GM23248 (cell line): Measurements from ENCODE around the gene AGAP2. TPM values are rescaled to one million over a fixed set of nuclear protein-coding genes. Genes with fewer than 3 reads are reported as not detected.

Source experiments
- DNase-seq: peaks from one replicate; pipeline ENCODE4 v3.0.0-alpha.2; 2015
- H2AFZ ChIP-seq: fragments of 200-600 bp; sonication (generic); 2 replicates; pipeline ENCODE4 v1.6.1; 2016; ENCODE audit warnings: antibody characterized with exemption
- H3F3A ChIP-seq: fragments of 200-600 bp; sonication (generic); 2 replicates; pipeline ENCODE4 v1.6.1; 2016; ENCODE audit warnings: mild to moderate bottlenecking, antibody characterized with exemption, mixed run types; ENCODE audit not compliant: insufficient read depth
- H3K27ac ChIP-seq: fragments of 200-600 bp; sonication (generic); 2 replicates; pipeline ENCODE4 v1.5.1; 2016; ENCODE audit warnings: mild to moderate bottlenecking
- H3K27me3 ChIP-seq: fragments of 200-600 bp; sonication (generic); replicated peaks from 2 replicates; pipeline ENCODE4 v1.6.1; 2016; ENCODE audit warnings: mild to moderate bottlenecking; ENCODE audit not compliant: insufficient read depth
- H3K36me3 ChIP-seq: fragments of 200-600 bp; sonication (generic); 2 replicates; pipeline ENCODE4 v1.6.1; 2016; ENCODE audit warnings: low read depth, mild to moderate bottlenecking
- H3K4me1 ChIP-seq: fragments of 200-600 bp; sonication (generic); 2 replicates; pipeline ENCODE4 v1.6.1; 2016; ENCODE audit warnings: mild to moderate bottlenecking; ENCODE audit not compliant: insufficient read depth
- H3K4me2 ChIP-seq: fragments of 200-600 bp; sonication (generic); one replicate; pipeline ENCODE4 v1.6.1; 2016; ENCODE audit warnings: mild to moderate bottlenecking; ENCODE audit not compliant: unreplicated experiment
- H3K4me3 ChIP-seq: fragments of 200-600 bp; sonication (generic); 2 replicates; pipeline ENCODE4 v1.5.1; 2016; ENCODE audit warnings: mild to moderate bottlenecking
- H3K79me2 ChIP-seq: fragments of 200-600 bp; sonication (generic); 2 replicates; pipeline ENCODE4 v1.6.1; 2016; ENCODE audit warnings: mild to moderate bottlenecking; ENCODE audit not compliant: insufficient read depth
- H3K9ac ChIP-seq: fragments of 200-600 bp; sonication (generic); 2 replicates; pipeline ENCODE4 v1.6.1; 2016; ENCODE audit warnings: mild to moderate bottlenecking
- H3K9me2 ChIP-seq: fragments of 200-600 bp; sonication (generic); 2 replicates; pipeline ENCODE4 v1.6.1; 2016; ENCODE audit warnings: mixed run types, mild to moderate bottlenecking, moderate library complexity; ENCODE audit not compliant: insufficient read depth
- H3K9me3 ChIP-seq: fragments of 200-600 bp; sonication (generic); one replicate; pipeline ENCODE4 v1.6.1; 2017; ENCODE audit warnings: low read depth
- H4K20me1 ChIP-seq: fragments of 200-600 bp; sonication (generic); 2 replicates; pipeline ENCODE4 v1.6.0; 2016; ENCODE audit not compliant: insufficient read depth
- EZH2 ChIP-seq: fragments of 200-600 bp; sonication (generic); IDR thresholded peaks from 2 replicates; pipeline ENCODE4 v1.6.1; 2018; ENCODE audit warnings: antibody characterized with exemption, mild to moderate bottlenecking; ENCODE audit not compliant: insufficient read depth, poor library complexity, severe bottlenecking
- EZH2phosphoT487 ChIP-seq: fragments of 200-600 bp; sonication (generic); IDR thresholded peaks from 2 replicates; pipeline ENCODE4 v1.6.1; 2018; ENCODE audit warnings: antibody characterized with exemption, moderate library complexity, mild to moderate bottlenecking, low read depth; ENCODE audit not compliant: insufficient read depth
- WGBS, 2 experiments: methylation state at CpG; one replicate each; pipeline ENCODE4 v1.1.6; 2015 to 2017; ENCODE audit warnings: low lambda C conversion rate in 2 of 2, low coverage in 1 of 2; ENCODE audit errors: missing lambda C conversion rate in 2 of 2; 5-methylcytosine and 5-hydroxymethylcytosine counted together
- in situ Hi-C: fragments of 300-500 bp; cut with MboI; formaldehyde crosslinking; loops from 2 replicates; pipeline ENCODE4 v1.15.0; 2020
- microRNA-seq: library from miRNA; unstranded; fragments of <30 nt; microRNA quantifications from one replicate; pipeline ENCODE4, GENCODE V29; 2016; ENCODE audit warnings: borderline number of aligned reads
- polyA plus RNA-seq: library from polyadenylated mRNA; unstranded; fragments of >200 nt; fragmentation: Nextera tagmentation; extraction: Ambion mirVana; gene quantifications from 2 replicates; pipeline ENCODE4 v1.2.1, GENCODE V29; 2016
- total RNA-seq: library from RNA; depleted of rRNA; stranded (reverse); fragments of >200 nt; shearing (Covaris generic); gene quantifications from 2 replicates; pipeline ENCODE4 v1.2.3, GENCODE V29; 2014; rRNA removed

The AGAP2 gene
- total and polyA plus RNA-seq, 2 experiments from 2014 or later, result not detected

DNA sequence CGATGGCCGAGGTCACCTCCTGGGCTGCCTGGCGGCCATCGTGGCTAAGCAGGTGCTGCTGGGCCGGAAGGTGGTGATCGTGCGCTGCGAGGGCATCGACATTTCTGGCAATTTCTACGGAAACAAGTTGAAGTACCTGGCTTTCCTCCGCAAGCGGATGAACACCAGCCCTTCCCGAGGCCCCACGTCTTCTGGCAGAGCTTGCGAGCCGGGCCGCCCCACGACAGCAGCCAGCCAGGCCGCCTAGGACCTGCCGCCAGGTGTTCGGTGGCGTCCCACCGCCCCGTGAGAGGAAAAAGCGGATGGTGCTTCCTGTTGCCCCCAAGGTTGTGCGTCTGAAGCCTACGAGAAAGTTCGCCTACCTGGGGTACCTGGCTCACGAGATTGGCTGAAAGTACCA, 63.9 kb downstream of the AGAP2 start:
- Histone ChIP-seq H3K9ac (no peak overlapping the region), H3K79me2 (no peaks in the 10 kb centered on the region), H4K20me1 (no peaks in the 10 kb centered on the region), H3K4me2 (no peak overlapping the region), H2AFZ (no peak overlapping the region), H3K4me3 (no peak overlapping the region), H3K4me1 (no peaks in the 10 kb centered on the region), H3F3A (no peaks in the 10 kb centered on the region), H3K36me3 (no peaks in the 10 kb centered on the region), H3K9me3 (no peaks in the 10 kb centered on the region), H3K9me2 (no peaks in the 10 kb centered on the region), H3K27ac (no peak overlapping the region), H3K27me3 (peaks cover 15% of the 10 kb centered on the region)
- in situ Hi-C loops, result no loop called here
- WGBS, 2 experiments, result 73 to 75% methylated on average over 25 to 29 of the region's 29 CpGs
- no peak for DNase-seq
- TF ChIP-seq EZH2, result no peak
- no peak for TF ChIP-seq EZH2phosphoT487

Small RNA genes lying within 50 kb of the gene (microRNA-seq; reads per million reads assigned to microRNA genes)
- gene MIR6759, result not detected

Other genes starting within 250 kb of the AGAP2 start
- 13.2 and 14.7 TPM in 2 replicates for gene DDIT3, start 218.2 kb downstream of the AGAP2 start, total RNA-seq
- 36.6 and 42.5 TPM in 2 replicates for gene DDIT3, start 218.2 kb downstream of the AGAP2 start, polyA plus RNA-seq
- 2.1 and 2.8 TPM in 2 replicates for gene MBD6, start 215.9 kb downstream of the AGAP2 start, total RNA-seq
- 9.7 and 13.0 TPM in 2 replicates for gene MBD6, start 215.9 kb downstream of the AGAP2 start, polyA plus RNA-seq
- 158 and 202 TPM in 2 replicates for gene DCTN2, start 191.6 kb downstream of the AGAP2 start, total RNA-seq
- gene DCTN2, start 191.6 kb downstream of the AGAP2 start, polyA plus RNA-seq, result 141 and 144 TPM in 2 replicates
- gene KIF5A, start 188.7 kb downstream of the AGAP2 start, total RNA-seq, result under 0.01 and 0.11 TPM in 2 replicates
- 0.15 and 0.18 TPM in 2 replicates for gene KIF5A, start 188.7 kb downstream of the AGAP2 start, polyA plus RNA-seq
- 21.5 and 27.3 TPM in 2 replicates for gene PIP4K2C, start 147.6 kb downstream of the AGAP2 start, total RNA-seq
- 20.7 and 22.5 TPM in 2 replicates for gene PIP4K2C, start 147.6 kb downstream of the AGAP2 start, polyA plus RNA-seq
- gene DTX3, start 133.9 kb downstream of the AGAP2 start, total RNA-seq, result 12.3 and 19.6 TPM in 2 replicates
- gene DTX3, start 133.9 kb downstream of the AGAP2 start, polyA plus RNA-seq, result 7.7 and 8.7 TPM in 2 replicates
- 24.2 and 43.0 TPM in 2 replicates for gene ARHGEF25, start 127.3 kb downstream of the AGAP2 start, total RNA-seq
- 0.24 and 0.60 TPM in 2 replicates for gene ARHGEF25, start 127.3 kb downstream of the AGAP2 start, polyA plus RNA-seq
- 7.8 and 8.6 TPM in 2 replicates for gene B4GALNT1, start 105.5 kb downstream of the AGAP2 start, total RNA-seq
- gene B4GALNT1, start 105.5 kb downstream of the AGAP2 start, polyA plus RNA-seq, result 4.7 and 5.4 TPM in 2 replicates
- 215 and 329 TPM in 2 replicates for gene OS9, start 44.6 kb downstream of the AGAP2 start, total RNA-seq
- 186 and 194 TPM in 2 replicates for gene OS9, start 44.6 kb downstream of the AGAP2 start, polyA plus RNA-seq
- 70.8 and 112 TPM in 2 replicates for gene TSPAN31, start 6.3 kb upstream of the AGAP2 start, total RNA-seq
- gene TSPAN31, start 6.3 kb upstream of the AGAP2 start, polyA plus RNA-seq, result 47.2 and 48.4 TPM in 2 replicates
- gene CDK4, start 13.6 kb upstream of the AGAP2 start, total RNA-seq, result 133 and 152 TPM in 2 replicates
- 123 and 137 TPM in 2 replicates for gene CDK4, start 13.6 kb upstream of the AGAP2 start, polyA plus RNA-seq
- 0.97 and 1.4 TPM in 2 replicates for gene MARCHF9, start 16.4 kb upstream of the AGAP2 start, total RNA-seq
- 0.18 TPM in 1 of 2 replicates, not detected in the other for gene MARCHF9, start 16.4 kb upstream of the AGAP2 start, polyA plus RNA-seq
- 0.86 and 1.0 TPM in 2 replicates for gene CYP27B1, start 28.3 kb upstream of the AGAP2 start, total RNA-seq
- 0.42 and 0.78 TPM in 2 replicates for gene CYP27B1, start 28.3 kb upstream of the AGAP2 start, polyA plus RNA-seq
- 3.7 and 7.3 TPM in 2 replicates for gene METTL1, start 33.4 kb upstream of the AGAP2 start, total RNA-seq
- 29.8 and 33.2 TPM in 2 replicates for gene METTL1, start 33.4 kb upstream of the AGAP2 start, polyA plus RNA-seq
- 7.0 and 12.4 TPM in 2 replicates for gene EEF1AKMT3, start 33.9 kb upstream of the AGAP2 start, total RNA-seq
- 15.0 and 15.7 TPM in 2 replicates for gene EEF1AKMT3, start 33.9 kb upstream of the AGAP2 start, polyA plus RNA-seq
- 13.0 and 37.9 TPM in 2 replicates for gene TSFM, start 44.0 kb upstream of the AGAP2 start, total RNA-seq
- gene TSFM, start 44.0 kb upstream of the AGAP2 start, polyA plus RNA-seq, result 36.1 and 42.2 TPM in 2 replicates
- 1.4 and 3.4 TPM in 2 replicates for gene AVIL, start 80.0 kb upstream of the AGAP2 start, total RNA-seq
- 1.9 and 2.4 TPM in 2 replicates for gene AVIL, start 80.0 kb upstream of the AGAP2 start, polyA plus RNA-seq
- 97.3 and 109 TPM in 2 replicates for gene CTDSP2, start 108.0 kb upstream of the AGAP2 start, total RNA-seq
- 51.7 and 52.7 TPM in 2 replicates for gene CTDSP2, start 108.0 kb upstream of the AGAP2 start, polyA plus RNA-seq
- 8.0 and 14.8 TPM in 2 replicates for gene ATP23, start 202.8 kb upstream of the AGAP2 start, total RNA-seq
- gene ATP23, start 202.8 kb upstream of the AGAP2 start, polyA plus RNA-seq, result 4.3 and 5.7 TPM in 2 replicates